ENCODE data around the gene TSPAN18.

GRCh38 chr11:44946263-44946662 lies 219.5 kb downstream of the TSPAN18 start:
- no peak for TF ChIP-seq CTCF (IDR thresholded peaks at IDR 0.05 in 4 of 5, conservative IDR thresholded peaks at IDR 0.05 in 1 of 5)
- TF ChIP-seq POLR2A (IDR thresholded peaks at IDR 0.05), result peak in 1 of 2 donors; percentile 27

Measured in gastrocnemius medialis (tissue), 4 donors.